T-cell (primary cell): ENCODE measurements around the gene SLC35F4. TPM values are rescaled to one million over a fixed set of nuclear protein-coding genes. Genes with fewer than 3 reads are reported as not detected.

Experiments used
- ATAC-seq, 4 experiments: fragments of 200-7000 bp in 3 of 4; fragments of 150-1000 bp in 1 of 4; cut with Tn5 transposase; replicated peaks in 1 of 4; 1 replicate in 3 of 4; 2 replicates in 1 of 4; pipeline ENCODE4 v1.10.0; 2021; ENCODE audit warnings: moderate library complexity in 3 of 4, mild to moderate bottlenecking in 2 of 4, moderate number of reproducible peaks in 1 of 4
- CTCF ChIA-PET, 2 donors: fragments of 300-600 bp; sonication (Branson Sonifier 250); formaldehyde crosslinking; loops; one replicate each; lab custom pipeline; 2022; ENCODE audit warnings: antibody characterized with exemption in 2 of 2; lab: Charles Lee
- POLR2A ChIA-PET, 2 donors: fragments of 300-600 bp; sonication (Branson Sonifier 250); formaldehyde crosslinking; loops; one replicate each; lab custom pipeline; 2022; ENCODE audit warnings: antibody characterized with exemption in 2 of 2; lab: Charles Lee
- DNase-seq, 35 experiments: peaks; one replicate each; pipeline versions ENCODE4 v3.0.0 to v3.0.0-alpha.2; 2013 to 2023
- H3K27ac ChIP-seq: one replicate; pipeline ENCODE4 v1.5.1; 2013; ENCODE audit warnings: low read length
- H3K27me3 ChIP-seq, 2 experiments: replicated peaks in 1 of 2; 1 replicate in 1 of 2; 2 replicates in 1 of 2; pipeline versions ENCODE4 v1.6.1 to v1.7.0; 2013; ENCODE audit warnings: low read length in 1 of 2, mixed read lengths in 1 of 2; ENCODE audit not compliant: control insufficient read depth in 2 of 2, insufficient read depth in 2 of 2; ENCODE audit errors: extremely low read depth in 1 of 2
- H3K36me3 ChIP-seq, 2 donors: 1 replicate in 1 of 2; 2 replicates in 1 of 2; pipeline versions ENCODE4 v1.6.1 to v1.7.0; 2013; ENCODE audit warnings: low read length in 1 of 2; ENCODE audit not compliant: control insufficient read depth in 2 of 2, insufficient read depth in 1 of 2; ENCODE audit errors: extremely low read depth in 1 of 2
- H3K4me1 ChIP-seq, 2 experiments: 1 replicate in 1 of 2; 2 replicates in 1 of 2; pipeline versions ENCODE4 v1.6.1 to v1.7.0; 2013; ENCODE audit warnings: low read length in 2 of 2, mixed read lengths in 1 of 2; ENCODE audit not compliant: insufficient read depth in 2 of 2, control insufficient read depth in 1 of 2; ENCODE audit errors: extremely low read depth in 1 of 2
- H3K4me3 ChIP-seq, 2 donors: 1 replicate in 1 of 2; 2 replicates in 1 of 2; pipeline versions ENCODE4 v1.5.1 to v1.7.0; 2013; ENCODE audit warnings: mild to moderate bottlenecking in 2 of 2, low read length in 1 of 2, moderate library complexity in 1 of 2; ENCODE audit not compliant: control insufficient read depth in 1 of 2; ENCODE audit errors: extremely low read depth in 1 of 2
- H3K9me3 ChIP-seq: 2 replicates; pipeline ENCODE4 v1.7.0; 2013
- H3K27ac Mint-ChIP-seq, 2 donors: one replicate each; pipeline ENCODE4 v1.8.0; 2020 to 2021; ENCODE audit warnings: mild to moderate bottlenecking in 2 of 2, mixed read lengths in 2 of 2
- H3K27me3 Mint-ChIP-seq, 2 donors: one replicate each; pipeline ENCODE4 v1.8.0; 2021 to 2022; ENCODE audit warnings: mixed read lengths in 2 of 2
- H3K36me3 Mint-ChIP-seq: one replicate; pipeline ENCODE4 v1.8.0; 2021; ENCODE audit warnings: mixed read lengths
- H3K4me1 Mint-ChIP-seq, 3 donors: one replicate each; pipeline ENCODE4 v1.8.0; 2020 to 2022; ENCODE audit warnings: mixed read lengths in 3 of 3, mild to moderate bottlenecking in 1 of 3
- H3K4me3 Mint-ChIP-seq, 3 donors: one replicate each; pipeline ENCODE4 v1.8.0; 2020 to 2022; ENCODE audit warnings: mild to moderate bottlenecking in 3 of 3, mixed read lengths in 3 of 3, moderate library complexity in 3 of 3
- H3K9me3 Mint-ChIP-seq, 3 donors: one replicate each; pipeline ENCODE4 v1.8.0; 2020 to 2022; ENCODE audit warnings: mixed read lengths in 3 of 3
- WGBS: methylation state at CpG from one replicate; pipeline ENCODE4 v1.1.5; 2013; ENCODE audit warnings: missing lambda C conversion rate; ENCODE audit not compliant: insufficient coverage; 5-methylcytosine and 5-hydroxymethylcytosine counted together
- total RNA-seq, 35 experiments: library from RNA in 6 of 35; stranded (reverse) in 6 of 35; fragments of 120-200 nt in 1 of 35; gene quantifications; one replicate each; pipeline versions ENCODE4 v1.2.1 to v1.2.4 and lab custom pipeline; 2013 to 2026

Gene SLC35F4
- total RNA-seq, 5 donors from 2014 or later (not counting 1 experiment from before 2014, with no cell fraction given): not detected

GRCh38 chr14:57751400-57751799 is 114.5 kb downstream of the SLC35F4 start:
- no peak overlapping the region for H3K4me3 ChIP-seq
- no peaks in the 10 kb centered on the region for H3K36me3 ChIP-seq
- no peak overlapping the region for H3K27ac Mint-ChIP-seq
- peaks cover 0 to 3% (median 0%) of the 10 kb centered on the region in 3 donors for H3K9me3 Mint-ChIP-seq
- H3K36me3 Mint-ChIP-seq: no peaks in the 10 kb centered on the region
- ChIA-PET POLR2A (no interaction called here), CTCF (interaction anchor here in 1 of 2 donors (0.6 kb wide), 1 partner anchor 19 kb away, joined by 3 read pairs; no protein-coding TSS in a partner anchor)
- WGBS: no CpG with 5 or more reads among the region's 3 CpGs
- ATAC-seq (no peak), DNase-seq (no peak)
- H3K9me3 ChIP-seq: no peaks in the 10 kb centered on the region
- no peak overlapping the region for H3K27ac ChIP-seq
- H3K4me1 Mint-ChIP-seq: no peaks in the 10 kb centered on the region
- no peaks in the 10 kb centered on the region for H3K27me3 Mint-ChIP-seq
- H3K4me1 ChIP-seq: no peaks in the 10 kb centered on the region
- H3K4me3 Mint-ChIP-seq: no peak overlapping the region
- peaks cover 0 to 2% of the 10 kb centered on the region in 2 experiments for H3K27me3 ChIP-seq

DNA sequence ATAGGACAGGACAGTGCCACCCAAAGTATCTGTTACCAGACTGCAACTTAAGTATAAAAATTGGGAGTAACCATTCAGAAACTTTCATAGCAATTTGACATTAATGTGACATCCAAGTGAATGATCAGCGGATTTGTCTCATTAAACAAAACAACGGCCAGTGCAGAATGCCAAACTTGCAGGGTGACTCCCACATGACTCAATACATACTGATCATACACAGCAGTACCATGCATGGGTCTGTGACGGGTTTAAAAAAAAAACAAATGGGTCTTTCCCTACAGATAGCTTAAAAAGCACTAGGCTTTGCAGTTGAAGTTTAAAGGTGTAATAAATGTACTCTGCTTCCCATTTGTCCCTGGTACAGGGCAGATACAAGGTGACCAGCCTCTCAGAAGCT is 116.6 kb downstream of the SLC35F4 start:
- Histone ChIP-seq H3K27me3 (no peaks in the 10 kb centered on the region), H3K4me3 (no peak overlapping the region), H3K36me3 (no peaks in the 10 kb centered on the region), H3K27ac (no peak overlapping the region), H3K4me1 (no peaks in the 10 kb centered on the region), H3K9me3 (no peaks in the 10 kb centered on the region)
- Mint-ChIP-seq H3K36me3 (no peaks in the 10 kb centered on the region), H3K4me3 (no peak overlapping the region), H3K9me3 (peaks cover 3 to 4% (median 3%) of the 10 kb centered on the region in 3 donors), H3K4me1 (no peaks in the 10 kb centered on the region), H3K27ac (no peak overlapping the region), H3K27me3 (no peaks in the 10 kb centered on the region)
- ChIA-PET CTCF (no interaction called here), POLR2A (no interaction called here)
- ATAC-seq (no peak), DNase-seq (no peak)
- 80% methylated on average over 1 of the region's 3 CpGs for WGBS

GRCh38 chr14:57748279-57748678 is 117.6 kb downstream of the SLC35F4 start:
- DNase-seq (no peak), ATAC-seq (no peak)
- H3K27ac Mint-ChIP-seq: no peak overlapping the region
- Histone ChIP-seq H3K9me3 (no peaks in the 10 kb centered on the region), H3K4me3 (no peak overlapping the region), H3K27me3 (no peaks in the 10 kb centered on the region), H3K4me1 (no peaks in the 10 kb centered on the region), H3K27ac (no peak overlapping the region), H3K36me3 (no peaks in the 10 kb centered on the region)
- H3K4me3 Mint-ChIP-seq: no peak overlapping the region
- H3K4me1 Mint-ChIP-seq: no peaks in the 10 kb centered on the region
- no CpG with 5 or more reads among the region's 1 CpG for WGBS
- no peaks in the 10 kb centered on the region for H3K36me3 Mint-ChIP-seq
- ChIA-PET POLR2A (no interaction called here), CTCF (no interaction called here)
- no peaks in the 10 kb centered on the region for H3K27me3 Mint-ChIP-seq
- H3K9me3 Mint-ChIP-seq: peaks cover 0 to 5% (median 3%) of the 10 kb centered on the region in 3 donors

- CTCF ChIA-PET: no interaction called here
- peaks cover 0 to 10% (median 9%) of the 10 kb centered on the region in 3 donors for H3K9me3 Mint-ChIP-seq
- Histone ChIP-seq H3K4me3 (no peak overlapping the region), H3K27ac (no peak overlapping the region), H3K36me3 (no peaks in the 10 kb centered on the region), H3K4me1 (no peaks in the 10 kb centered on the region), H3K9me3 (no peaks in the 10 kb centered on the region), H3K27me3 (no peaks in the 10 kb centered on the region)
- no peaks in the 10 kb centered on the region for H3K36me3 Mint-ChIP-seq
- no peak overlapping the region for H3K4me3 Mint-ChIP-seq
- H3K27me3 Mint-ChIP-seq: no peaks in the 10 kb centered on the region
- H3K4me1 Mint-ChIP-seq: no peaks in the 10 kb centered on the region
- POLR2A ChIA-PET: no interaction called here
- ATAC-seq: no peak
- no peak overlapping the region for H3K27ac Mint-ChIP-seq
- DNase-seq: no peak
- no CpG with 5 or more reads among the region's 4 CpGs for WGBS
Measured at GRCh38 chr14:57747036-57747435, 118.9 kb downstream of the SLC35F4 start.

DNA sequence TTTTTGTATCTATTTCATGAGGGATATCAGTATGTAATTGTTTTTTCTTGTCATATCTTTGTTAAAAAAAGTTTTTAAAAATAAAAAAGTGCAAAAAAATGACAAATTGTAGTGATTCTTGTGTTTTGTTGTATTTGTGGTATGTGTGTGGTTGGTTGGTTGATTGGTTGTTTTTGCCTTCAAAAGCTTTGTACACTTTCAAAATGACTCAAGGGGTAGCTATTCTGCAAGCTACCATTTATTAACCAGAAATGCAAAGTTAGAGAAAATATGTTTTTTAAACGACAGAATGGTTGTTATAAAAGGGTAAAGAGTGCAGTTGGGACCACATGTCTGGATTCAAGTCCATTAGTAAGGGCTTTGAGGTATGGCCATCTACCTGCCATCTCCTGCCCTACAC is 119.3 kb downstream of the SLC35F4 start:
- Histone ChIP-seq H3K27me3 (no peaks in the 10 kb centered on the region), H3K36me3 (no peaks in the 10 kb centered on the region), H3K9me3 (no peaks in the 10 kb centered on the region), H3K4me1 (no peaks in the 10 kb centered on the region), H3K4me3 (no peak overlapping the region), H3K27ac (no peak overlapping the region)
- Mint-ChIP-seq H3K27me3 (no peaks in the 10 kb centered on the region), H3K4me3 (no peak overlapping the region), H3K36me3 (no peaks in the 10 kb centered on the region), H3K4me1 (no peaks in the 10 kb centered on the region), H3K9me3 (peaks cover 0 to 10% (median 9%) of the 10 kb centered on the region in 3 donors), H3K27ac (no peak overlapping the region)
- ChIA-PET POLR2A (no interaction called here), CTCF (no interaction called here)
- no CpG with 5 or more reads among the region's 1 CpG for WGBS
- no peak for DNase-seq
- ATAC-seq: no peak

GRCh38 chr14:57739516-57739915 is 126.4 kb downstream of the SLC35F4 start:
- H3K36me3 ChIP-seq: no peaks in the 10 kb centered on the region
- ChIA-PET POLR2A (no interaction called here), CTCF (no interaction called here)
- DNase-seq (no peak), ATAC-seq (no peak)
- Mint-ChIP-seq H3K4me1 (no peaks in the 10 kb centered on the region), H3K4me3 (no peak overlapping the region), H3K27ac (no peak overlapping the region), H3K27me3 (peaks cover 0 to 4% of the 10 kb centered on the region in 2 donors), H3K36me3 (no peaks in the 10 kb centered on the region), H3K9me3 (peaks cover 2 to 12% (median 12%) of the 10 kb centered on the region in 3 donors)
- H3K9me3 ChIP-seq: no peaks in the 10 kb centered on the region
- no peaks in the 10 kb centered on the region for H3K4me1 ChIP-seq
- no peak overlapping the region for H3K4me3 ChIP-seq
- H3K27ac ChIP-seq: no peak overlapping the region
- H3K27me3 ChIP-seq: no peaks in the 10 kb centered on the region
- WGBS: 100% methylated on average over 1 of the region's 2 CpGs

GRCh38 chr14:57737598-57737997 is 128.3 kb downstream of the SLC35F4 start:
- Mint-ChIP-seq H3K27me3 (peaks cover 0 to 4% of the 10 kb centered on the region in 2 donors), H3K4me3 (no peak overlapping the region), H3K27ac (no peak overlapping the region), H3K9me3 (peaks cover 2 to 6% (median 5%) of the 10 kb centered on the region in 3 donors), H3K36me3 (no peaks in the 10 kb centered on the region), H3K4me1 (no peaks in the 10 kb centered on the region)
- Histone ChIP-seq H3K27ac (no peak overlapping the region), H3K9me3 (no peaks in the 10 kb centered on the region), H3K4me1 (no peaks in the 10 kb centered on the region), H3K4me3 (no peak overlapping the region), H3K27me3 (no peaks in the 10 kb centered on the region), H3K36me3 (no peaks in the 10 kb centered on the region)
- CTCF ChIA-PET: no interaction called here
- 73% methylated on average over 3 of the region's 3 CpGs for WGBS
- POLR2A ChIA-PET: no interaction called here
- ATAC-seq (no peak), DNase-seq (no peak)
